ENCODE results near the gene ICAM1. TPM values are rescaled to one million over a fixed set of nuclear protein-coding genes. Genes with fewer than 3 reads are reported as not detected.

Gene ICAM1
- total RNA-seq: 28.7 and 97.0 TPM in 2 replicates

DNA sequence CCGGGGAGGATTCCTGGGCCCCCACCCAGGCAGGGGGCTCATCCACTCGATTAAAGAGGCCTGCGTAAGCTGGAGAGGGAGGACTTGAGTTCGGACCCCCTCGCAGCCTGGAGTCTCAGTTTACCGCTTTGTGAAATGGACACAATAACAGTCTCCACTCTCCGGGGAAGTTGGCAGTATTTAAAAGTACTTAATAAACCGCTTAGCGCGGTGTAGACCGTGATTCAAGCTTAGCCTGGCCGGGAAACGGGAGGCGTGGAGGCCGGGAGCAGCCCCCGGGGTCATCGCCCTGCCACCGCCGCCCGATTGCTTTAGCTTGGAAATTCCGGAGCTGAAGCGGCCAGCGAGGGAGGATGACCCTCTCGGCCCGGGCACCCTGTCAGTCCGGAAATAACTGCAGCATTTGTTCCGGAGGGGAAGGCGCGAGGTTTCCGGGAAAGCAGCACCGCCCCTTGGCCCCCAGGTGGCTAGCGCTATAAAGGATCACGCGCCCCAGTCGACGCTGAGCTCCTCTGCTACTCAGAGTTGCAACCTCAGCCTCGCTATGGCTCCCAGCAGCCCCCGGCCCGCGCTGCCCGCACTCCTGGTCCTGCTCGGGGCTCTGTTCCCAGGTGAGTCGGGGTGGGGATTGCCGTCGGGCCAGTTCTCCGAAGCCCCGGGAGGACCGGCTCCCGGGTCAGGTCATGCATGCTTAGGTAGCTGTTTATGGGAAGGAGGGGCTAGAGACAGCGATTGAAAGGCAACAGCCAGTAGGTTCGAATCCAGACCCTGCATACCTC lies at the start of gene ICAM1:
TSS of gene ICAM1 (plus strand) at position 505 of the 779 bp plus-strand sequence. CDS start at position 545, 40 bp downstream.

DNA sequence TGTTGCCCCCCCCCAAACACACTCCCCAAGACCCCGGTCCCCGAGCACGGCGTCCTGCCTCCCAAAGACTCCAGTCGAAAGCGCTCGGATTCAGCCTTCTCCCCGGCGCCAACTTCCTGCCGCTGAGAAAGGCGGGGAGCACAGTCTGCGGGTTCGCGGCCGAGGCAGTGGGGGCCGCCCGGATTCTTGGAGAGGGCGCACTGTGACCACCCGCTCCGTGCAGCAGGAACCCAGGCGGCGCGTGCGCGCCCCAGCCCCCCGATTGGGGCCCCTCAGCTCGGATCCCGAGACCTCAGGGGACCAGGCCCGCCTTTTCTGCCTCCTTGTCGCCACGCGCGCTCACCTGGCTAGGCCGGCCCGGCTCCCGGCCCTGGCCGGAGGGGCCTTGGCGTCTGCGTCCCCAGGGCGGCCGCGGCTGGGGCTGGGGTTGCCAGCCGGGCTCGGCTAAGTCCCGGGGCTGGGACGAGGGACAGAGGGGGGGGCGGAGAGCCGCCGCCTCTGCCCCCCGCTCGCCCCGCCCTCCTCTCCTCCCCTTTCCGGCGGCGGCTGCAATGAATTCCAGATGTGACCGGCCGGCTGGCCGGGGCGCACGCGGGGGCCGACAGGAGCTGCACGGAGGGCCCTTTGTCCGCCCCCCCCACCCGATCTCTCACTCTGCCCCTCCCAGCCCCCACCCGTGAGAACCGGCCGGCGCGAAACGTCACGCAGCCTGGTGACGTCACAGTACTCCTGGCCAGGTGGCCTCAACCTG lies 39.9 kb upstream of the ICAM1 start, which contains the start of gene S1PR2:
TSS of gene S1PR2 (minus strand) at position 471 of the 751 bp plus-strand sequence. CDS start 6,426 bp downstream, outside the sequence.

DNA sequence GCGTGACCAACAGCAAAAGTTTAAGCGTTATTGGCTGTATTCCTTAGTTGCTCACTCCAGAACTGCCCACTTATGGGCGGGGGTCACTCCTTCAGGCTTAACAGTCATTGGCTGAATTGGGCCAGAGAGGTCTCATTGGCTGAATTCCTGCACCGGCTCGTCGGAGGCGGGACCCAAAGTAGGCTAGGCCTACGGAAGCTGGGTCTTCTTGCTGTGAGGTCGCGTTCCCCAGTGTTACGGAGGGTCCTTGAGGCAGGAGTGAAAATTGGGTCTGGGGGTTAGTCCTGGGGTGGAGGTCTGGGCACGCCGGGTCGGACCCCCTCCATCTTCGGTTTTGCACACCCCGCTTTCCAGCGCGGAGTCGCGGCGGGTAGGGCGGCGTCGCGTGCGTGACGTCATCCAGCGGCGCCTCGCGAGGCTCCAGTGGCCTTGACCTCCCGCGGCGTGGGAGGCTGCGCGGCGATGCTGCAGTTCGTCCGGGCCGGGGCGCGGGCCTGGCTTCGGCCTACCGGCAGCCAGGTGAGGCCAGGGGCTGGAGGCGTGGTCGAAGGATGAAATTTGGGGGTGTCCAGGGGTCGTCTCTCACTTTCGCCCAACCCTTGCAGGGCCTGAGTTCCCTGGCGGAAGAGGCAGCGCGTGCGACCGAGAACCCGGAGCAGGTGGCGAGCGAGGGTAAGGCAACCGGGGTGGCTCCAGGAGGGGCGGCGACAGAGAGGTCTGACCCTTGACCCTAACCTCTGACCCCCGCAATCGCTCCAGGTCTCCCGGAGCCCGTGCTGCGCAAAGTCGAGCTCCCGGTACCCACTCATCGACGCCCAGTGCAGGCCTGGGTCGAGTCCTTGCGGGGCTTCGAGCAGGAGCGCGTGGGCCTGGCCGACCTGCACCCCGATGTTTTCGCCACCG lies 18.9 kb upstream of the ICAM1 start, which contains the start of gene MRPL4:
TSS of gene MRPL4 (plus strand) at position 423 of the 903 bp plus-strand sequence. CDS start at position 463, 40 bp downstream.

GRCh38 chr19:10286803-10287737 lies 16.1 kb downstream of the ICAM1 start, which contains the start of gene ICAM4:
ICAM4 (plus strand) TSS chr19:10286955; CDS start chr19:10287013, 58 bp downstream.

GRCh38 chr19:10289836-10290356 lies 19.0 kb downstream of the ICAM1 start, which contains the start of gene ICAM5:
ICAM5 (plus strand) TSS chr19:10289952; CDS start chr19:10290044, 92 bp downstream.

DNA sequence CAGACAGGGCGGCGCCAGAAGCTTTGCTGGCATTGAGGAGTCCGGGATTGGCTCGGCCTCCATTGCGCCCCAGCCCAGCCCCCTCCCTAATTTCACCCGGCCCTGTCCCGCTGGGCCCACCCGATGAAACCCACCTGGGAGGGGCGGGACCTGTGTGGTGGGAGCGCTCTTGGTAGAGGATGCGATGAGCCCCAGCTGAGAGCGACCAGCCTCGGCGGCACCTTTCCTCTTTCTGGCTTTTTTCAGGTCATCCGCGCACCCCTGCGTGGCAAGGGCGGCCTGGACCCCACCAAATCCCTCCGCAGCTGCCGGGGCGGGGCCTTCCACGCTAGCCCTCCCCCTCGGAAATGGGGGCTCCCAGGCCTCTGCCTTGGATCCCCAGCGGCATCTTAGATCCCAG lies 38.5 kb downstream of the ICAM1 start, which contains the start of gene ZGLP1:
TSS of gene ZGLP1 (minus strand) at position 393 of the 400 bp plus-strand sequence.

DNA sequence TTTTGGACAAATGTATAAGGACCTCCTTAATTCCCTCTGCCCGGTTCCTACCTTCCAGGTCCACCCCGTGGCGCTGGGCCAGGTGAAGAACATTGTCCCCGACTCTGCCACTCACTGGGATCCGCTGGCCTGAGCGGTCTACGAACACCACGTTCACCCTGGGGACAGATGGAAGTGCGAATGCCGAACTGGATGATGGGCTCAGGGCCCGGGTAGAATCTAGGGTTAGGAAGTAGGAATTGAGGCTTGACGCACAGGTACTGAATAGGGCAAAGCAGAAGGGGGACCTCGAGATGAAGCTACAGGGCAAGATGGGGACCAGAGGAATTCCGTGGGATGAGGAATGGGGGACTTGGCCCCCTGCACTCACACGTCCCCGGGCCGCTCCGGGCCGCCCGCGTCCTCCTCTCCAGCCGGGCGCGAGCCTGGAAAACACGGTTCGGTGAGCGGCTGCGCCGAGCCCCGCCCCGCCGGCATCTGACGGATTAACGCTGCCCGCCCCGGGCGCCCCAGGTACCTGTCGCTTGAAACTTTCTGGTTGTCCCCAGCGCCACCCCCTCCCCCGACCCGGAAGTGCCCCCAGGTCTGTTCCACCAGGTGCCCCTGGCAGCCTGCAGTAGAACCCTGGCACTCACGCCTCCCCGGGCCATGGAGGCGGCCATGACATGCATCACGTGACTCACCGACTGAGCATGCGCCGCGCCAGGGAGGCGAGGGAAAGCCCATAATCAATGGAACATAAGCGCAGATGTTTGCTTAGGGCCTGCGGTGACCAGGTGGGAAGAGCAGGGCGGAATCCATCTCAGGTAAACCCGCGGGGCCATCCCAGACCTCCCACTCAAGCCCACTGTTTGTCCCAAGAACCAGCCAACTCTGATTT lies 44.7 kb downstream of the ICAM1 start, which contains the start of gene FDX2:
TSS of gene FDX2 (minus strand) at position 681 of the 880 bp plus-strand sequence. CDS start at position 662, 19 bp downstream.

DNA sequence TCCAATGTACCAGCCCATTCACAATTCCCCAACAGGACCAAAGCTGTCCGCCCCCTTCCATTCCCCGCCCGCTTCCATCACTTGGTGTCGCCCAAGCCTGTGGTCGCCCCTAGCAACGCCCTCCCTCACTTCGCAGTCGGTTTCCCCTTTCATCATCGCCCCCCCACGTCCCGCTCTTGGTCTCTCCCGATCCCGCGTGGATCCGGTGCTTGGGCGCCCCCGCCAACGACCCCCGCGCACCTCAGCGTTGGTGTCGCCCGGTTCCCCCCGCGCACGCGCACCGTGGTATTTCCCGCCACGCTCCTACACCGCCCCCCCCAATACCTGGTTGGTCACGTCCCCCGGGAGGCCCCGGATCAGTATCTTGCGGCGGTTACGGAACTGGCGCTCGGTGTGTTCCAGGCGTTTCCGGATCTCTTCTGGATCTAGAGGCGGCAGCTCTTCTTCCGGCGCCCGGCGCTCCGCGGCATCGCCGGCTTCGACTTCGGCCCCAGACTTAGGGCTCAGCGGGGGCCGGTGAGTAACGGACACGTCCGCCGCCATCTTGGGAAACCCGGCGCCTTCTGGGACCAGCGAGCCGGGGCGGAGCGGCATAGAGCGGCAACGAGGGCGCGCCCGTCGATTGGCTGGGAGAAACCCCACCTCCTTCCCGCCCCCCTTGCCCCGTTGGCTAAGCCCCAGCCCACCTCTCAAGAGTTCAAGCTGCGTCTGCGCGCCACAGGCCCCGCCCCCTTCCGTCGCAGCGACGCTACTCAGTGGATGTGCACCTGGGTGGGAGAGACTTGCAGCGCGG lies 62.2 kb downstream of the ICAM1 start, which contains the start of gene RAVER1:
TSS of gene RAVER1 (minus strand) at position 565 of the 793 bp plus-strand sequence. CDS start at position 543, 22 bp downstream.

Other genes starting within 250 kb of the ICAM1 start
- gene SHFL, start 184.8 kb upstream of the ICAM1 start, total RNA-seq: 25.6 and 27.6 TPM in 2 replicates
- gene ANGPTL6, start 168.4 kb upstream of the ICAM1 start, total RNA-seq: 0.32 and 0.54 TPM in 2 replicates
- 37.5 and 44.7 TPM in 2 replicates for gene PPAN, start 164.8 kb upstream of the ICAM1 start, total RNA-seq
- gene P2RY11, start 159.4 kb upstream of the ICAM1 start, total RNA-seq: 2.6 and 3.2 TPM in 2 replicates
- 244 and 249 TPM in 2 replicates for gene EIF3G, start 151.2 kb upstream of the ICAM1 start, total RNA-seq
- gene DNMT1, start 76.2 kb upstream of the ICAM1 start, total RNA-seq: 38.2 and 46.0 TPM in 2 replicates
- 15.6 and 16.6 TPM in 2 replicates for gene S1PR2, start 39.8 kb upstream of the ICAM1 start, total RNA-seq
- gene MRPL4, start 18.9 kb upstream of the ICAM1 start, total RNA-seq: 73.3 and 77.8 TPM in 2 replicates
- gene ICAM4, start 15.8 kb downstream of the ICAM1 start, total RNA-seq: 0.49 and 0.90 TPM in 2 replicates
- gene ICAM5, start 18.8 kb downstream of the ICAM1 start, total RNA-seq: 4.5 and 6.9 TPM in 2 replicates
- 0.18 TPM in 1 of 2 replicates, not detected in the other for gene ZGLP1, start 38.7 kb downstream of the ICAM1 start, total RNA-seq
- 8.9 and 22.2 TPM in 2 replicates for gene FDX2, start 44.9 kb downstream of the ICAM1 start, total RNA-seq
- 18.1 and 22.6 TPM in 2 replicates for gene RAVER1, start 62.4 kb downstream of the ICAM1 start, total RNA-seq
- gene ICAM3, start 68.5 kb downstream of the ICAM1 start, total RNA-seq: 10.5 and 11.4 TPM in 2 replicates
- 55.7 and 61.9 TPM in 2 replicates for gene TYK2, start 109.5 kb downstream of the ICAM1 start, total RNA-seq
- gene CDC37, start 132.4 kb downstream of the ICAM1 start, total RNA-seq: 216 and 257 TPM in 2 replicates
- 5.4 and 9.4 TPM in 2 replicates for gene PDE4A, start 149.4 kb downstream of the ICAM1 start, total RNA-seq
- gene KEAP1, start 232.2 kb downstream of the ICAM1 start, total RNA-seq: 58.3 and 64.5 TPM in 2 replicates
- gene S1PR5, start 246.3 kb downstream of the ICAM1 start, total RNA-seq: 0.32 and 0.36 TPM in 2 replicates

All from cardiac atrium fibroblast (primary cell).